ENCODE measurements around the gene RAB8B. TPM values are rescaled to one million over a fixed set of nuclear protein-coding genes. Genes with fewer than 3 reads are reported as not detected.

Gene RAB8B
- total RNA-seq, 3 donors from 2014 or later = 7.4 to 26.4 (median 18.3) TPM

- Histone ChIP-seq H3K36me3 (ENCODE audit: low read depth) (no peaks in the 10 kb centered on the region), H3K4me1 (ENCODE audit: low read depth) (no peaks in the 10 kb centered on the region), H3K9me3 (no peaks in the 10 kb centered on the region), H3K4me3 (no peak overlapping the region)
- no peak for TF ChIP-seq CTCF (IDR thresholded peaks at IDR 0.05)
- no peak for DNase-seq
- intact Hi-C loops (cut with DNase I, micrococcal nuclease) = no loop called here
- ATAC-seq = no peak
These were observed 75.4 kb downstream of the RAB8B start for GRCh38 chr15:63264688-63265293.

GRCh38 chr15:63274427-63274826 lies 85.0 kb downstream of the RAB8B start:
- H3K4me1 ChIP-seq (ENCODE audit: low read depth) = no peaks in the 10 kb centered on the region
- H3K9me3 ChIP-seq = no peaks in the 10 kb centered on the region
- TF ChIP-seq CTCF (IDR thresholded peaks at IDR 0.05) = no peak
- ATAC-seq (no peak), DNase-seq (no peak)
- no peaks in the 10 kb centered on the region for H3K36me3 ChIP-seq (ENCODE audit: low read depth)
- intact Hi-C loops (cut with DNase I, micrococcal nuclease) = no loop called here
- no peak overlapping the region for H3K4me3 ChIP-seq

- Histone ChIP-seq H3K9me3 (no peaks in the 10 kb centered on the region), H3K36me3 (ENCODE audit: low read depth) (no peaks in the 10 kb centered on the region), H3K4me1 (ENCODE audit: low read depth) (no peaks in the 10 kb centered on the region), H3K4me3 (peak overlapping the region; percentile 15)
- TF ChIP-seq CTCF (IDR thresholded peaks at IDR 0.05) = no peak
- ATAC-seq (peak; percentile 1), DNase-seq (no peak)
- intact Hi-C loops (cut with DNase I, micrococcal nuclease) = no loop called here
These were observed 87.1 kb downstream of the RAB8B start for GRCh38 chr15:63276342-63277037.

- peak; percentile 82 to 90 (median 88) for DNase-seq
- intact Hi-C loops (cut with DNase I, micrococcal nuclease) = no loop called here
- peak; percentile 91 for ATAC-seq
- no peaks in the 10 kb centered on the region for H3K9me3 ChIP-seq
- no peak for TF ChIP-seq CTCF (IDR thresholded peaks at IDR 0.05)
- no peaks in the 10 kb centered on the region for H3K4me1 ChIP-seq (ENCODE audit: low read depth)
- peak within 1 kb of the TSS; percentile 33 for H3K4me3 ChIP-seq
- H3K36me3 ChIP-seq (ENCODE audit: low read depth) = no peaks in the 10 kb centered on the region
These were observed 87.9 kb downstream of the RAB8B start, which contains the start of gene APH1B for GRCh38 chr15:63277038-63277892. Gene APH1B (plus strand): TSS chr15:63277605. CDS start chr15:63277624, 19 bp downstream.

- Histone ChIP-seq H3K4me1 (ENCODE audit: low read depth) (no peaks in the 10 kb centered on the region), H3K36me3 (ENCODE audit: low read depth) (no peaks in the 10 kb centered on the region), H3K9me3 (no peaks in the 10 kb centered on the region), H3K4me3 (peak overlapping the region; percentile 33)
- intact Hi-C loops (cut with DNase I, micrococcal nuclease) = no loop called here
- no peak for TF ChIP-seq CTCF (IDR thresholded peaks at IDR 0.05)
- DNase-seq = peak in 1 of 3 donors; percentile 19
- peak; percentile 7 for ATAC-seq
These were observed 88.6 kb downstream of the RAB8B start for GRCh38 chr15:63277893-63278456.

Data from mucosa of descending colon (tissue), 3 donors.